WTC11 (cell line): Measurements from ENCODE around the gene FSTL3.

Experiments
- FOXJ3 ChIP-seq: sonication (generic); formaldehyde crosslinking; IDR thresholded peaks from 2 replicates; pipeline ENCODE4 v1.9.0; 2021; ENCODE audit warnings: missing genetic modification reagents, mild to moderate bottlenecking, borderline replicate concordance
- GTF2I ChIP-seq: fragments of 250-450 bp; sonication (Bioruptor Pico); conservative IDR thresholded peaks from 2 replicates; pipeline ENCODE4 v1.4.0; 2021; ENCODE audit warnings: mild to moderate bottlenecking
- JUN ChIP-seq: sonication (generic); formaldehyde crosslinking; IDR thresholded peaks from 2 replicates; pipeline ENCODE4 v1.8.0; 2023; ENCODE audit warnings: mild to moderate bottlenecking, missing genetic modification reagents
- MYBL2 ChIP-seq: sonication (generic); formaldehyde crosslinking; IDR thresholded peaks from 2 replicates; pipeline ENCODE4 v1.8.1; 2023; ENCODE audit warnings: mild to moderate bottlenecking, moderate library complexity, missing genetic modification reagents
- NR1H2 ChIP-seq: sonication (generic); formaldehyde crosslinking; IDR thresholded peaks from 2 replicates; pipeline ENCODE4 v1.9.0; 2021; ENCODE audit warnings: mild to moderate bottlenecking, moderate library complexity, missing genetic modification reagents
- TF ChIP-seq, protein P1 (sequence below): sonication (generic); formaldehyde crosslinking; IDR thresholded peaks from 2 replicates; pipeline ENCODE4 v1.8.0; 2022; ENCODE audit warnings: mild to moderate bottlenecking, missing genetic modification reagents
- TF ChIP-seq, protein P2 (sequence below): fragments of 200-600 bp; IDR thresholded peaks from 2 replicates; pipeline ENCODE4 v1.8.0; 2022; ENCODE audit warnings: antibody characterized with exemption
- TF ChIP-seq, protein P3 (sequence below): sonication (generic); formaldehyde crosslinking; IDR thresholded peaks from 2 replicates; pipeline ENCODE4 v1.8.0; 2022; ENCODE audit warnings: mild to moderate bottlenecking, missing genetic modification reagents
- TF ChIP-seq, protein P4 (sequence below): sonication (generic); formaldehyde crosslinking; IDR thresholded peaks from 2 replicates; pipeline ENCODE4 v1.8.1; 2023; ENCODE audit warnings: mild to moderate bottlenecking, missing genetic modification reagents, moderate library complexity
- TF ChIP-seq, protein P5 (sequence below): sonication (generic); formaldehyde crosslinking; conservative IDR thresholded peaks from 2 replicates; pipeline ENCODE4 v1.8.1; 2023; ENCODE audit warnings: mild to moderate bottlenecking, low read depth, missing genetic modification reagents, moderate library complexity

DNA sequence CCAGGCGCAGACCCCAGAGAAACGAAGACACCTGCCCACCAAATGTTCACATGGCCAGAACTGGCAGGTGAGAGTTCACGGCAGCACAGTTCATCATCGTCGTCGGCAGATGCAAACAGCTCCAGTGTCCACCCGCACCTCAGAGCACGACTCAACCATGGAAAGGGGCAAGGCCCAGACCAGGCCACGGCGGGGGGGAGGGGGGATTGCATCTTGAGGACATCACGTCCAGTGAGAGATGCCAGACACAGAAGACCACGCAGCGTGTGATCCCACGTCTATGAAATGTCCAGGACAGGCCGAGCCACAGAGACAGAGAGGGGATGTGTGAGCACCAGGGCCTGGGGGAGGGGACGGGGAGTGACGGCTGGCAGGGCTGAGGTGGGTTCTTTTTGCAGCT lies 20.5 kb upstream of the FSTL3 start:
- TF ChIP-seq, protein P1, sequence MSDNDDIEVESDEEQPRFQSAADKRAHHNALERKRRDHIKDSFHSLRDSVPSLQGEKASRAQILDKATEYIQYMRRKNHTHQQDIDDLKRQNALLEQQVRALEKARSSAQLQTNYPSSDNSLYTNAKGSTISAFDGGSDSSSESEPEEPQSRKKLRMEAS (CRISPR knock-in tag) = no peak
- TF ChIP-seq, protein P2, sequence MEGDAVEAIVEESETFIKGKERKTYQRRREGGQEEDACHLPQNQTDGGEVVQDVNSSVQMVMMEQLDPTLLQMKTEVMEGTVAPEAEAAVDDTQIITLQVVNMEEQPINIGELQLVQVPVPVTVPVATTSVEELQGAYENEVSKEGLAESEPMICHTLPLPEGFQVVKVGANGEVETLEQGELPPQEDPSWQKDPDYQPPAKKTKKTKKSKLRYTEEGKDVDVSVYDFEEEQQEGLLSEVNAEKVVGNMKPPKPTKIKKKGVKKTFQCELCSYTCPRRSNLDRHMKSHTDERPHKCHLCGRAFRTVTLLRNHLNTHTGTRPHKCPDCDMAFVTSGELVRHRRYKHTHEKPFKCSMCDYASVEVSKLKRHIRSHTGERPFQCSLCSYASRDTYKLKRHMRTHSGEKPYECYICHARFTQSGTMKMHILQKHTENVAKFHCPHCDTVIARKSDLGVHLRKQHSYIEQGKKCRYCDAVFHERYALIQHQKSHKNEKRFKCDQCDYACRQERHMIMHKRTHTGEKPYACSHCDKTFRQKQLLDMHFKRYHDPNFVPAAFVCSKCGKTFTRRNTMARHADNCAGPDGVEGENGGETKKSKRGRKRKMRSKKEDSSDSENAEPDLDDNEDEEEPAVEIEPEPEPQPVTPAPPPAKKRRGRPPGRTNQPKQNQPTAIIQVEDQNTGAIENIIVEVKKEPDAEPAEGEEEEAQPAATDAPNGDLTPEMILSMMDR = no peak
- TF ChIP-seq FOXJ3 = no peak
- no peak for TF ChIP-seq MYBL2 (CRISPR knock-in tag)
- TF ChIP-seq, protein P3, sequence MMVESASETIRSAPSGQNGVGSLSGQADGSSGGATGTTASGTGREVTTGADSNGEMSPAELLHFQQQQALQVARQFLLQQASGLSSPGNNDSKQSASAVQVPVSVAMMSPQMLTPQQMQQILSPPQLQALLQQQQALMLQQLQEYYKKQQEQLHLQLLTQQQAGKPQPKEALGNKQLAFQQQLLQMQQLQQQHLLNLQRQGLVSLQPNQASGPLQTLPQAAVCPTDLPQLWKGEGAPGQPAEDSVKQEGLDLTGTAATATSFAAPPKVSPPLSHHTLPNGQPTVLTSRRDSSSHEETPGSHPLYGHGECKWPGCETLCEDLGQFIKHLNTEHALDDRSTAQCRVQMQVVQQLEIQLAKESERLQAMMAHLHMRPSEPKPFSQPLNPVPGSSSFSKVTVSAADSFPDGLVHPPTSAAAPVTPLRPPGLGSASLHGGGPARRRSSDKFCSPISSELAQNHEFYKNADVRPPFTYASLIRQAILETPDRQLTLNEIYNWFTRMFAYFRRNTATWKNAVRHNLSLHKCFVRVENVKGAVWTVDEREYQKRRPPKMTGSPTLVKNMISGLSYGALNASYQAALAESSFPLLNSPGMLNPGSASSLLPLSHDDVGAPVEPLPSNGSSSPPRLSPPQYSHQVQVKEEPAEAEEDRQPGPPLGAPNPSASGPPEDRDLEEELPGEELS (CRISPR knock-in tag) = no peak
- no peak for TF ChIP-seq NR1H2 (CRISPR knock-in tag)
- TF ChIP-seq, protein P4, sequence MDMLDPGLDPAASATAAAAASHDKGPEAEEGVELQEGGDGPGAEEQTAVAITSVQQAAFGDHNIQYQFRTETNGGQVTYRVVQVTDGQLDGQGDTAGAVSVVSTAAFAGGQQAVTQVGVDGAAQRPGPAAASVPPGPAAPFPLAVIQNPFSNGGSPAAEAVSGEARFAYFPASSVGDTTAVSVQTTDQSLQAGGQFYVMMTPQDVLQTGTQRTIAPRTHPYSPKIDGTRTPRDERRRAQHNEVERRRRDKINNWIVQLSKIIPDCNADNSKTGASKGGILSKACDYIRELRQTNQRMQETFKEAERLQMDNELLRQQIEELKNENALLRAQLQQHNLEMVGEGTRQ (CRISPR knock-in tag) = no peak
- no peak for TF ChIP-seq GTF2I (CRISPR knock-in tag)
- TF ChIP-seq, protein P5, sequence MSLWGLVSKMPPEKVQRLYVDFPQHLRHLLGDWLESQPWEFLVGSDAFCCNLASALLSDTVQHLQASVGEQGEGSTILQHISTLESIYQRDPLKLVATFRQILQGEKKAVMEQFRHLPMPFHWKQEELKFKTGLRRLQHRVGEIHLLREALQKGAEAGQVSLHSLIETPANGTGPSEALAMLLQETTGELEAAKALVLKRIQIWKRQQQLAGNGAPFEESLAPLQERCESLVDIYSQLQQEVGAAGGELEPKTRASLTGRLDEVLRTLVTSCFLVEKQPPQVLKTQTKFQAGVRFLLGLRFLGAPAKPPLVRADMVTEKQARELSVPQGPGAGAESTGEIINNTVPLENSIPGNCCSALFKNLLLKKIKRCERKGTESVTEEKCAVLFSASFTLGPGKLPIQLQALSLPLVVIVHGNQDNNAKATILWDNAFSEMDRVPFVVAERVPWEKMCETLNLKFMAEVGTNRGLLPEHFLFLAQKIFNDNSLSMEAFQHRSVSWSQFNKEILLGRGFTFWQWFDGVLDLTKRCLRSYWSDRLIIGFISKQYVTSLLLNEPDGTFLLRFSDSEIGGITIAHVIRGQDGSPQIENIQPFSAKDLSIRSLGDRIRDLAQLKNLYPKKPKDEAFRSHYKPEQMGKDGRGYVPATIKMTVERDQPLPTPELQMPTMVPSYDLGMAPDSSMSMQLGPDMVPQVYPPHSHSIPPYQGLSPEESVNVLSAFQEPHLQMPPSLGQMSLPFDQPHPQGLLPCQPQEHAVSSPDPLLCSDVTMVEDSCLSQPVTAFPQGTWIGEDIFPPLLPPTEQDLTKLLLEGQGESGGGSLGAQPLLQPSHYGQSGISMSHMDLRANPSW = no peak
- TF ChIP-seq JUN (CRISPR knock-in tag) = no peak
